Loucy (cell line): ENCODE measurements around the gene CACNA1C.

Experiments
- H2AFZ ChIP-seq: fragments of 200-600 bp; sonication (generic); 2 replicates; pipeline ENCODE4 v1.6.0; 2016; ENCODE audit warnings: antibody characterized with exemption, mild to moderate bottlenecking, low read length, moderate library complexity
- H3F3A ChIP-seq: fragments of 200-600 bp; 2 replicates; pipeline ENCODE4 v1.6.0; 2016; ENCODE audit warnings: antibody characterized with exemption, low read depth, mild to moderate bottlenecking
- H3K27me3 ChIP-seq: fragments of 200-600 bp; sonication (generic); 2 replicates; pipeline ENCODE4 v1.6.1; 2014; ENCODE audit warnings: low read length, mild to moderate bottlenecking; ENCODE audit not compliant: insufficient read depth, poor library complexity, severe bottlenecking
- H3K36me3 ChIP-seq: fragments of 200-600 bp; sonication (generic); 2 replicates; pipeline ENCODE4 v1.6.1; 2016; ENCODE audit warnings: low read length; ENCODE audit not compliant: insufficient read depth
- H3K4me1 ChIP-seq: fragments of 200-600 bp; sonication (generic); 2 replicates; pipeline ENCODE4 v1.5.1; 2014; ENCODE audit warnings: low read length, mild to moderate bottlenecking; ENCODE audit not compliant: insufficient read depth, poor library complexity, severe bottlenecking
- H3K4me2 ChIP-seq: fragments of 200-600 bp; sonication (generic); 2 replicates; pipeline ENCODE4 v1.6.0; 2014; ENCODE audit warnings: antibody characterized with exemption, low read length, low read depth, mild to moderate bottlenecking; ENCODE audit not compliant: poor library complexity, severe bottlenecking
- H3K4me3 ChIP-seq: fragments of 200-600 bp; sonication (generic); 2 replicates; pipeline ENCODE4 v1.5.1; 2014; ENCODE audit warnings: low read length, mild to moderate bottlenecking, mixed read lengths; ENCODE audit not compliant: poor library complexity, severe bottlenecking
- H3K79me2 ChIP-seq: fragments of 200-600 bp; sonication (generic); 2 replicates; pipeline ENCODE4 v1.6.1; 2014; ENCODE audit warnings: low read length; ENCODE audit not compliant: insufficient read depth
- H3K9ac ChIP-seq: fragments of 200-600 bp; sonication (generic); 2 replicates; pipeline ENCODE4 v1.6.0; 2014; ENCODE audit warnings: mild to moderate bottlenecking, low read depth, low read length, moderate library complexity; ENCODE audit not compliant: poor library complexity, severe bottlenecking
- H3K9me2 ChIP-seq: fragments of 200-600 bp; sonication (generic); replicated peaks from 2 replicates; pipeline ENCODE4 v1.6.1; 2016; ENCODE audit warnings: low read depth, low read length, mixed read lengths
- H3K9me3 ChIP-seq: fragments of 200-600 bp; sonication (generic); 2 replicates; pipeline ENCODE4 v1.6.1; 2014; ENCODE audit warnings: mild to moderate bottlenecking, antibody characterized with exemption, low read length, low read depth; ENCODE audit not compliant: insufficient read depth
- H4K20me1 ChIP-seq: fragments of 200-600 bp; sonication (generic); 2 replicates; pipeline ENCODE4 v1.6.0; 2014; ENCODE audit warnings: antibody characterized with exemption, low read length, mild to moderate bottlenecking; ENCODE audit not compliant: insufficient read depth, poor library complexity, severe bottlenecking
- CTCF ChIP-seq: fragments of 200-600 bp; sonication (generic); conservative IDR thresholded peaks from 2 replicates; pipeline ENCODE4 v1.5.1; 2014; ENCODE audit warnings: mild to moderate bottlenecking, antibody characterized with exemption, low read length
- EZH2phosphoT487 ChIP-seq: fragments of 200-600 bp; IDR thresholded peaks from 2 replicates; pipeline ENCODE4 v1.6.1; 2018; ENCODE audit warnings: antibody characterized with exemption, mild to moderate bottlenecking, moderate library complexity, borderline replicate concordance

CACNA1C gene

GRCh38 chr12:2691345-2692071 is 638.7 kb downstream of the CACNA1C start:
- H3K9ac ChIP-seq = peak overlapping the region; percentile 97
- H3K79me2 ChIP-seq = peaks cover 12% of the 10 kb centered on the region; the same call in 1 of the 2 replicates
- no peaks in the 10 kb centered on the region for H3K9me3 ChIP-seq
- no peaks in the 10 kb centered on the region for H3K9me2 ChIP-seq
- peak overlapping the region; percentile 84 for H3K4me2 ChIP-seq
- TF ChIP-seq EZH2phosphoT487 = no peak
- TF ChIP-seq CTCF = no peak
- H3K36me3 ChIP-seq = no peaks in the 10 kb centered on the region
- H4K20me1 ChIP-seq = no peaks in the 10 kb centered on the region
- H3K4me1 ChIP-seq = peaks cover 28% of the 10 kb centered on the region
- H3F3A ChIP-seq = no peaks in the 10 kb centered on the region
- H2AFZ ChIP-seq = peak overlapping the region; percentile 96
- H3K4me3 ChIP-seq = peak overlapping the region; percentile 75
- H3K27me3 ChIP-seq = no peaks in the 10 kb centered on the region

GRCh38 chr12:2692080-2692479 is 639.3 kb downstream of the CACNA1C start:
- H3K9me2 ChIP-seq = no peaks in the 10 kb centered on the region
- TF ChIP-seq CTCF (no peak), EZH2phosphoT487 (no peak)
- no peaks in the 10 kb centered on the region for H3K9me3 ChIP-seq
- no peaks in the 10 kb centered on the region for H3F3A ChIP-seq
- H3K4me1 ChIP-seq = peaks cover 28% of the 10 kb centered on the region
- peak overlapping the region; percentile 84 for H3K4me2 ChIP-seq
- H3K27me3 ChIP-seq = no peaks in the 10 kb centered on the region
- H3K9ac ChIP-seq = peak overlapping the region; percentile 97
- peaks cover 12% of the 10 kb centered on the region; the same call in 1 of the 2 replicates for H3K79me2 ChIP-seq
- peak overlapping the region; percentile 75 for H3K4me3 ChIP-seq
- no peaks in the 10 kb centered on the region for H4K20me1 ChIP-seq
- peak overlapping the region; percentile 96 for H2AFZ ChIP-seq
- no peaks in the 10 kb centered on the region for H3K36me3 ChIP-seq

GRCh38 chr12:2693244-2693860 is 640.6 kb downstream of the CACNA1C start:
- Histone ChIP-seq H3K4me2 (peak overlapping the region; percentile 84), H3K79me2 (peaks cover 12% of the 10 kb centered on the region; the same call in 1 of the 2 replicates)

More at GRCh38 chr12:2693244-2693860, 640.6 kb downstream of the CACNA1C start:
- no peaks in the 10 kb centered on the region for H3K9me3 ChIP-seq
- peak overlapping the region; percentile 75 for H3K4me3 ChIP-seq
- H3F3A ChIP-seq = no peaks in the 10 kb centered on the region
- no peaks in the 10 kb centered on the region for H3K36me3 ChIP-seq
- H3K27me3 ChIP-seq = no peaks in the 10 kb centered on the region
- TF ChIP-seq CTCF (peak; percentile 41; the same call in 1 of the 2 replicates), EZH2phosphoT487 (no peak)
- H2AFZ ChIP-seq = peak overlapping the region; percentile 96
- no peaks in the 10 kb centered on the region for H3K9me2 ChIP-seq
- H4K20me1 ChIP-seq = no peaks in the 10 kb centered on the region
- H3K9ac ChIP-seq = peak overlapping the region; percentile 97
- H3K4me1 ChIP-seq = peaks cover 28% of the 10 kb centered on the region
